HCT116 (cell line): Measurements from ENCODE around the gene THBD. TPM values are rescaled to one million over a fixed set of nuclear protein-coding genes. Genes with fewer than 3 reads are reported as not detected.

Experiments
- ATAC-seq: fragments of 200-7000 bp; cut with Tn5 transposase; 2 replicates; pipeline ENCODE4 v1.9.1; 2020; ENCODE audit warnings: mild to moderate bottlenecking, moderate library complexity
- BruUV-seq: library from RNA; stranded (reverse); fragments of 400-500 nt; replicated peaks from 2 replicates; lab custom pipeline; 2021; lab: Mats Ljungman, UMichigan
- CTCF ChIA-PET: fragments of 300-600 bp; sonication (Branson Sonifier 250); formaldehyde crosslinking; loops from one replicate; lab custom pipeline; 2021; ENCODE audit warnings: antibody characterized with exemption; lab: Charles Lee
- POLR2A ChIA-PET: fragments of 300-600, 350-600 bp; sonication (Branson Sonifier 250); formaldehyde crosslinking; loops from one replicate; lab custom pipeline; 2021; ENCODE audit warnings: antibody characterized with exemption; lab: Charles Lee
- RAD21 ChIA-PET, 2 experiments: fragments of 300-600 bp; sonication (Branson Sonifier 250); formaldehyde crosslinking; loops; one replicate each; lab custom pipeline; 2023; ENCODE audit warnings: low total read pairs in 2 of 2; ENCODE audit not compliant: uncharacterized antibody in 2 of 2, unreplicated experiment in 2 of 2, low non-redundant PET in 1 of 2; lab: Charles Lee
- DNase-seq: peaks from one replicate; pipeline ENCODE4 v3.0.0-alpha.2; 2010; ENCODE audit warnings: low read depth, low spot score
- H2AFZ ChIP-seq: fragments of 200-600 bp; shearing (Covaris generic), sonication (generic); 2 replicates; pipeline ENCODE4 v1.6.1; 2017; ENCODE audit warnings: low read depth, mixed run types, mixed read lengths, antibody characterized with exemption, low read length; ENCODE audit not compliant: poor library complexity, severe bottlenecking
- H3K27ac ChIP-seq: 2 replicates; pipeline ENCODE4 v1.5.1; 2012; ENCODE audit warnings: low read depth, low read length
- H3K27me3 ChIP-seq: fragments of 200-600 bp; sonication (generic); 2 replicates; pipeline ENCODE4 v1.6.1; 2016; ENCODE audit warnings: mixed run types, low read length, mixed read lengths; ENCODE audit not compliant: insufficient read depth
- H3K36me3 ChIP-seq, 2 experiments: fragments of 200-500 bp in 1 of 2; fragments of 200-600 bp in 1 of 2; sonication (Bioruptor generic) in 1 of 2; sonication (generic) in 1 of 2; 2 replicates each; pipeline versions ENCODE4 v1.5.1 to v1.6.1; 2014 to 2016; ENCODE audit warnings: low read length in 2 of 2, inconsistent platforms in 1 of 2, mixed read lengths in 1 of 2, mixed run types in 1 of 2; ENCODE audit not compliant: insufficient read depth in 2 of 2, control insufficient read depth in 1 of 2
- H3K4me1 ChIP-seq, 2 experiments: fragments of 200-600 bp in 1 of 2; sonication (generic) in 1 of 2; 2 replicates each; pipeline versions ENCODE4 v1.5.1 to v1.6.1; 2012 to 2017; ENCODE audit warnings: low read length in 2 of 2, inconsistent platforms in 1 of 2, mild to moderate bottlenecking in 1 of 2, mixed read lengths in 1 of 2, mixed run types in 1 of 2, moderate library complexity in 1 of 2; ENCODE audit not compliant: insufficient read depth in 2 of 2, control insufficient read depth in 1 of 2
- H3K4me2 ChIP-seq: fragments of 200-600 bp; sonication (generic); 2 replicates; pipeline ENCODE4 v1.6.1; 2017; ENCODE audit warnings: mixed run types, low read length, mixed read lengths
- H3K4me3 ChIP-seq, 2 experiments: fragments of 200-600 bp in 1 of 2; sonication (generic) in 1 of 2; replicated peaks in 1 of 2; 2 replicates each; pipeline ENCODE4 v1.5.1; 2011 to 2016; ENCODE audit warnings: low read length in 2 of 2, control low read depth in 1 of 2, low read depth in 1 of 2, mild to moderate bottlenecking in 1 of 2, mixed read lengths in 1 of 2, mixed run types in 1 of 2
- H3K79me2 ChIP-seq: fragments of 200-600 bp; sonication (generic); 2 replicates; pipeline ENCODE4 v1.6.1; 2017; ENCODE audit warnings: mild to moderate bottlenecking, mixed run types, low read length, moderate library complexity, mixed read lengths; ENCODE audit not compliant: insufficient read depth
- H3K9ac ChIP-seq: fragments of 200-600 bp; sonication (generic); 2 replicates; pipeline ENCODE4 v1.6.1; 2016; ENCODE audit warnings: low read length, mixed read lengths
- H3K9me2 ChIP-seq: fragments of 200-600 bp; sonication (generic), shearing (Covaris generic); 2 replicates; pipeline ENCODE4 v1.6.1; 2017; ENCODE audit warnings: mixed run types, mild to moderate bottlenecking, moderate library complexity; ENCODE audit not compliant: insufficient read depth
- H3K9me3 ChIP-seq, 2 experiments: fragments of 200-500 bp in 1 of 2; fragments of 200-600 bp in 1 of 2; sonication (Bioruptor generic) in 1 of 2; sonication (generic) in 1 of 2; 2 replicates each; pipeline ENCODE4 v1.6.1; 2014 to 2017; ENCODE audit warnings: low read length in 2 of 2, mixed read lengths in 2 of 2, inconsistent platforms in 1 of 2, low read depth in 1 of 2, mild to moderate bottlenecking in 1 of 2, mixed run types in 1 of 2, moderate library complexity in 1 of 2; ENCODE audit not compliant: control insufficient read depth in 1 of 2, insufficient read depth in 1 of 2
- H4K20me1 ChIP-seq: fragments of 200-600 bp; sonication (generic), shearing (Covaris generic); 2 replicates; pipeline ENCODE4 v1.6.1; 2017; ENCODE audit warnings: mixed run types, mild to moderate bottlenecking, moderate library complexity; ENCODE audit not compliant: insufficient read depth
- CBX3 ChIP-seq: IDR thresholded peaks from 2 replicates; pipeline ENCODE4 v1.6.1; 2012; ENCODE audit warnings: low read depth
- CEBPB ChIP-seq: IDR thresholded peaks from 2 replicates; pipeline ENCODE4 v1.6.1; 2012; ENCODE audit warnings: low read depth
- CTCF ChIP-seq, 3 experiments: fragments of 200-600 bp in 1 of 3; sonication (generic) in 1 of 3; IDR thresholded peaks in 2 of 3; conservative IDR thresholded peaks in 1 of 3; 2 replicates each; pipeline ENCODE4 v1.5.1; 2012 to 2017; ENCODE audit warnings: low read depth in 2 of 3, low read length in 2 of 3, antibody characterized with exemption in 1 of 3, borderline replicate concordance in 1 of 3, control low read depth in 1 of 3, mild to moderate bottlenecking in 1 of 3, mixed read lengths in 1 of 3, mixed run types in 1 of 3, moderate library complexity in 1 of 3; ENCODE audit not compliant: insufficient read depth in 1 of 3
- EGR1 ChIP-seq: IDR thresholded peaks from 2 replicates; pipeline ENCODE4 v1.6.1; 2012; ENCODE audit warnings: low read depth
- EZH2 ChIP-seq: fragments of 200-600 bp; sonication (generic); IDR thresholded peaks from 2 replicates; pipeline ENCODE4 v1.6.1; 2017; ENCODE audit warnings: antibody characterized with exemption, mixed run types
- EZH2phosphoT487 ChIP-seq: fragments of 200-600 bp; IDR thresholded peaks from 2 replicates; pipeline ENCODE4 v1.6.1; 2018; ENCODE audit warnings: antibody characterized with exemption, borderline replicate concordance
- FOSL1 ChIP-seq: IDR thresholded peaks from 2 replicates; pipeline ENCODE4 v1.6.1; 2012; ENCODE audit warnings: low read depth
- MAX ChIP-seq: IDR thresholded peaks from 2 replicates; pipeline ENCODE4 v1.6.1; 2012
- POLR2A ChIP-seq: IDR thresholded peaks from 2 replicates; pipeline ENCODE4 v1.7.0; 2011; ENCODE audit warnings: borderline replicate concordance; ENCODE audit not compliant: insufficient read depth, insufficient read length; ENCODE audit errors: extremely low read depth
- RAD21 ChIP-seq: IDR thresholded peaks from 2 replicates; pipeline ENCODE4 v1.6.1; 2012; ENCODE audit warnings: low read depth, mild to moderate bottlenecking
- SIN3A ChIP-seq: IDR thresholded peaks from 2 replicates; pipeline ENCODE4 v1.6.1; 2012; ENCODE audit warnings: low read depth
- SP1 ChIP-seq: IDR thresholded peaks from 2 replicates; pipeline ENCODE4 v1.6.1; 2012; ENCODE audit warnings: low read depth
- SRF ChIP-seq: IDR thresholded peaks from 2 replicates; pipeline ENCODE4 v1.6.1; 2012; ENCODE audit warnings: low read depth
- YY1 ChIP-seq: IDR thresholded peaks from 2 replicates; pipeline ENCODE4 v1.6.1; 2011; ENCODE audit warnings: low read length, low read depth, moderate library complexity, mild to moderate bottlenecking; ENCODE audit not compliant: insufficient replicate concordance; ENCODE audit errors: extremely low read depth
- ZNF274 ChIP-seq: fragments of 200-500 bp; sonication (Bioruptor generic); IDR thresholded peaks from 2 replicates; pipeline ENCODE4 v1.6.1; 2014; ENCODE audit warnings: mild to moderate bottlenecking, low read depth, low read length, inconsistent platforms
- intact Hi-C: fragments of 100-400 bp; cut with micrococcal nuclease; formaldehyde crosslinking; loops from 2 replicates; pipeline ENCODE4 v1.10.0; 2022
- total RNA-seq: library from RNA; stranded (reverse); gene quantifications from one replicate; pipeline ENCODE4 v1.2.1, GENCODE V29; 2021; ENCODE audit not compliant: unreplicated experiment
- TF ChIP-seq, protein P1 (sequence below): IDR thresholded peaks from 2 replicates; pipeline ENCODE4 v1.6.1; 2012; ENCODE audit warnings: low read depth

Gene THBD
- total RNA-seq, 1 experiment from 2014 or later = 0.39 TPM

DNA sequence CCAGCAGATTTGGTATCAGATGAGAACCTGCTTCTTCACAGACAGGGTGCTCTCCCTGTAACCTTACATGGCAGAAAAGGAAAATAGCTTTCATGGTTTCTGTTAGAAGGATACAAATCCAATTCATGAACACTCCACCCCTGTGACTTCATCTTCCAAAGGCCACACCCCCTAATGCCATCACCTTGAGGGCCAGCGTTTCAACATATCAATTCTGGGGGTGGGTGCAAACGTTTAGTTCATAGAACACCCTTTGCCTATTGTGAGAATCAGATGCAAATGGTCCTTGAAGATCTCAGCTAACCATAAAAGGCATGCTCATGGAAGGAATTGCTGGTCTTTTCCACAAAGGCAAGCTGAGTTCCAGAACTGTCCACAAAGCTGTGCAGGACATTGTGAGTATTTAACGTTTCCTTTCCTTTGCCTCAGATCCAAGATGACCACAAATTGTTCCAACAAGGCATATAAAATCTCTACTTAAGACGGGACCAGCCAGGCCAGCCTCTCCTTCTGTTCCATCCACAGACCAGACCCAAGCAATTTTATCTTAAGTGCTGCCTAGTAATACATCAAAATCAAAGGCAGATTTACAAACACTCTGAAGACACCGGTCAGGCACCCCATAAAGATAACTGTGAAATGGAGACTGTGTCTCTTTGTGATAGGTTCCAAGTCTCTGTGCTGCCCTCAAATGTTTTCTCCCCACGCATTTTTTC, 49.1 kb downstream of the THBD start (continued):
- no peak for TF ChIP-seq ZNF274
- TF ChIP-seq MAX = no peak
- no peak for TF ChIP-seq CEBPB
- TF ChIP-seq CTCF (IDR thresholded peaks at IDR 0.05 in 2 of 3, conservative IDR thresholded peaks at IDR 0.05 in 1 of 3; ENCODE audit: borderline replicate concordance in 1 of 3, insufficient read depth in 1 of 3, low read depth in 2 of 3, low read length in 2 of 3) = no peak
- TF ChIP-seq FOSL1 = no peak
- TF ChIP-seq SRF = no peak
- TF ChIP-seq CBX3 = no peak
- TF ChIP-seq EGR1 = no peak
- no peak for TF ChIP-seq SIN3A
- no peak for TF ChIP-seq EZH2phosphoT487
- TF ChIP-seq POLR2A = no peak
- TF ChIP-seq YY1 = no peak
- TF ChIP-seq SP1 = no peak

GRCh38 chr20:22999756-23000155, 49.7 kb downstream of the THBD start:
- no peaks in the 10 kb centered on the region for H3K79me2 ChIP-seq
- intact Hi-C loops = no loop called here
- DNase-seq = no peak
- H3K9ac ChIP-seq = no peak overlapping the region
- peaks cover 17% of the 10 kb centered on the region; the same call in 1 of the 2 replicates for H3K27me3 ChIP-seq
- RAD21 ChIA-PET = no interaction called here
- no peaks in the 10 kb centered on the region for H3K9me3 ChIP-seq
- ATAC-seq = no peak
- no peaks in the 10 kb centered on the region for H4K20me1 ChIP-seq
- H3K4me1 ChIP-seq = no peaks in the 10 kb centered on the region
- no peak overlapping the region for H3K27ac ChIP-seq
- no peaks in the 10 kb centered on the region for H3K9me2 ChIP-seq
- no TSS peak for BruUV-seq
- H3K36me3 ChIP-seq = no peaks in the 10 kb centered on the region
- CTCF ChIA-PET = no interaction called here
- H3K4me3 ChIP-seq = no peak overlapping the region
- POLR2A ChIA-PET = no interaction called here
- H3K4me2 ChIP-seq = no peak overlapping the region
- no peak overlapping the region for H2AFZ ChIP-seq
- TF ChIP-seq RAD21 (no peak), CBX3 (no peak), YY1 (no peak), SP1 (no peak), FOSL1 (no peak), POLR2A (no peak), EZH2 (no peak), SRF (no peak), MAX (no peak), CEBPB (no peak)
- TF ChIP-seq, protein P1, sequence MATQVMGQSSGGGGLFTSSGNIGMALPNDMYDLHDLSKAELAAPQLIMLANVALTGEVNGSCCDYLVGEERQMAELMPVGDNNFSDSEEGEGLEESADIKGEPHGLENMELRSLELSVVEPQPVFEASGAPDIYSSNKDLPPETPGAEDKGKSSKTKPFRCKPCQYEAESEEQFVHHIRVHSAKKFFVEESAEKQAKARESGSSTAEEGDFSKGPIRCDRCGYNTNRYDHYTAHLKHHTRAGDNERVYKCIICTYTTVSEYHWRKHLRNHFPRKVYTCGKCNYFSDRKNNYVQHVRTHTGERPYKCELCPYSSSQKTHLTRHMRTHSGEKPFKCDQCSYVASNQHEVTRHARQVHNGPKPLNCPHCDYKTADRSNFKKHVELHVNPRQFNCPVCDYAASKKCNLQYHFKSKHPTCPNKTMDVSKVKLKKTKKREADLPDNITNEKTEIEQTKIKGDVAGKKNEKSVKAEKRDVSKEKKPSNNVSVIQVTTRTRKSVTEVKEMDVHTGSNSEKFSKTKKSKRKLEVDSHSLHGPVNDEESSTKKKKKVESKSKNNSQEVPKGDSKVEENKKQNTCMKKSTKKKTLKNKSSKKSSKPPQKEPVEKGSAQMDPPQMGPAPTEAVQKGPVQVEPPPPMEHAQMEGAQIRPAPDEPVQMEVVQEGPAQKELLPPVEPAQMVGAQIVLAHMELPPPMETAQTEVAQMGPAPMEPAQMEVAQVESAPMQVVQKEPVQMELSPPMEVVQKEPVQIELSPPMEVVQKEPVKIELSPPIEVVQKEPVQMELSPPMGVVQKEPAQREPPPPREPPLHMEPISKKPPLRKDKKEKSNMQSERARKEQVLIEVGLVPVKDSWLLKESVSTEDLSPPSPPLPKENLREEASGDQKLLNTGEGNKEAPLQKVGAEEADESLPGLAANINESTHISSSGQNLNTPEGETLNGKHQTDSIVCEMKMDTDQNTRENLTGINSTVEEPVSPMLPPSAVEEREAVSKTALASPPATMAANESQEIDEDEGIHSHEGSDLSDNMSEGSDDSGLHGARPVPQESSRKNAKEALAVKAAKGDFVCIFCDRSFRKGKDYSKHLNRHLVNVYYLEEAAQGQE = no peak
